ENCODE measurements around the gene CYP4A22.
"Not testable (repeated sequence)": the region's sequence is repeated elsewhere in the genome, so short reads cannot be mapped to it uniquely, and the experiment has no call there.

Gene CYP4A22

GRCh38 chr1:47137198-47137597 lies at the start of gene CYP4A22:
Gene CYP4A22 (plus strand): TSS chr1:47137441. CDS start chr1:47137486, 45 bp downstream.
- DNase-seq (ENCODE audit: low read depth) = no peak

- not testable (repeated sequence) for DNase-seq (ENCODE audit: low read depth)
Observed at GRCh38 chr1:47089356-47089755, 47.9 kb upstream of the CYP4A22 start.

GRCh38 chr1:47091476-47091875 lies 45.8 kb upstream of the CYP4A22 start:
- DNase-seq (ENCODE audit: low read depth) = not testable (repeated sequence)

GRCh38 chr1:47104816-47105215 lies 32.4 kb upstream of the CYP4A22 start:
- no peak for DNase-seq (ENCODE audit: low read depth)

- no peak for DNase-seq (ENCODE audit: low read depth)
Observed at GRCh38 chr1:47106792-47107191, 30.4 kb upstream of the CYP4A22 start.

- DNase-seq (ENCODE audit: low read depth) = not testable (repeated sequence)
Observed at GRCh38 chr1:47107851-47108574, 29.2 kb upstream of the CYP4A22 start.

- DNase-seq (ENCODE audit: low read depth) = not testable (repeated sequence)
Observed at GRCh38 chr1:47109482-47109881, 27.8 kb upstream of the CYP4A22 start.

- DNase-seq (ENCODE audit: low read depth) = no peak
Observed at GRCh38 chr1:47113178-47113577, 24.1 kb upstream of the CYP4A22 start.

- not testable (repeated sequence) for DNase-seq (ENCODE audit: low read depth)
Observed at GRCh38 chr1:47121039-47121438, 16.2 kb upstream of the CYP4A22 start.

- not testable (repeated sequence) for DNase-seq (ENCODE audit: low read depth)
Observed at GRCh38 chr1:47124834-47125233, 12.4 kb upstream of the CYP4A22 start.

GRCh38 chr1:47126997-47127396 lies 10.2 kb upstream of the CYP4A22 start:
- DNase-seq (ENCODE audit: low read depth) = not testable (repeated sequence)

GRCh38 chr1:47128221-47128620 lies 9.0 kb upstream of the CYP4A22 start:
- no peak for DNase-seq (ENCODE audit: low read depth)

GRCh38 chr1:47128854-47129253 lies 8.4 kb upstream of the CYP4A22 start:
- DNase-seq (ENCODE audit: low read depth) = not testable (repeated sequence)

- DNase-seq (ENCODE audit: low read depth) = not testable (repeated sequence)
Observed at GRCh38 chr1:47129489-47130230, 7.6 kb upstream of the CYP4A22 start.

GRCh38 chr1:47132665-47133064 lies 4.6 kb upstream of the CYP4A22 start:
- not testable (repeated sequence) for DNase-seq (ENCODE audit: low read depth)

GRCh38 chr1:47137925-47138615 lies 829 bp downstream of the CYP4A22 start:
- DNase-seq (ENCODE audit: low read depth) = no peak

- DNase-seq (ENCODE audit: low read depth) = not testable (repeated sequence)
Observed at GRCh38 chr1:47140358-47140757, 3.1 kb downstream of the CYP4A22 start.

GRCh38 chr1:47143654-47144053 lies 6.4 kb downstream of the CYP4A22 start:
- DNase-seq (ENCODE audit: low read depth) = not testable (repeated sequence)

- DNase-seq (ENCODE audit: low read depth) = not testable (repeated sequence)
Observed at GRCh38 chr1:47146495-47146894, 9.3 kb downstream of the CYP4A22 start.

GRCh38 chr1:47147047-47147785 lies 10.0 kb downstream of the CYP4A22 start:
- no peak for DNase-seq (ENCODE audit: low read depth)

- not testable (repeated sequence) for DNase-seq (ENCODE audit: low read depth)
Observed at GRCh38 chr1:47149162-47149561, 11.9 kb downstream of the CYP4A22 start.

GRCh38 chr1:47156457-47156856 lies 19.2 kb downstream of the CYP4A22 start:
- DNase-seq (ENCODE audit: low read depth) = not testable (repeated sequence)
